ENCODE measurements around the gene MBP. TPM values are rescaled to one million over a fixed set of nuclear protein-coding genes. Genes with fewer than 3 reads are reported as not detected.

Gene MBP
- total RNA-seq, 6 experiments from 2014 or later: 0.05 to 0.23 (median 0.12) TPM; not detected in 1

DNA sequence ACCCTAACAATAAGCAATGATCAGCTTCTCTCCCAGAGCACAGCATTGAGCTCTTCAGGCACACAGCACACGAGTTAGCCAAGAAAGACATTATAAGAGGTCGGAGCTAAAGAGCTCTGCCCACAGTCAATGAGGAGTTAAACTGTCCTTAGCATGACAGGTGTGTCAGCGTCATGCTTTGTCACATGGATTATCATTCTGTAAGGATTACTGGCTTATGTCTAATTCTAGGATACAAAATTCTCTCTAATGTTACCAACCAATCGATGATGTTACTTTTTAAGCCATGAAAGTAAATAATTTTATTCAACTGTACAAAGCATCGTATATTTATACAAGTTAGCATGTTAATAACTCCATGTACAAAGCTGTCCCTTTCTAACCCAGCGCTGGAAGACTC is 201.4 kb downstream of the MBP start:
- H3K27me3 Mint-ChIP-seq (ENCODE audit: insufficient read depth): no peaks in the 10 kb centered on the region; the same call in 1 of the 2 replicates
- TF ChIP-seq, protein P1, sequence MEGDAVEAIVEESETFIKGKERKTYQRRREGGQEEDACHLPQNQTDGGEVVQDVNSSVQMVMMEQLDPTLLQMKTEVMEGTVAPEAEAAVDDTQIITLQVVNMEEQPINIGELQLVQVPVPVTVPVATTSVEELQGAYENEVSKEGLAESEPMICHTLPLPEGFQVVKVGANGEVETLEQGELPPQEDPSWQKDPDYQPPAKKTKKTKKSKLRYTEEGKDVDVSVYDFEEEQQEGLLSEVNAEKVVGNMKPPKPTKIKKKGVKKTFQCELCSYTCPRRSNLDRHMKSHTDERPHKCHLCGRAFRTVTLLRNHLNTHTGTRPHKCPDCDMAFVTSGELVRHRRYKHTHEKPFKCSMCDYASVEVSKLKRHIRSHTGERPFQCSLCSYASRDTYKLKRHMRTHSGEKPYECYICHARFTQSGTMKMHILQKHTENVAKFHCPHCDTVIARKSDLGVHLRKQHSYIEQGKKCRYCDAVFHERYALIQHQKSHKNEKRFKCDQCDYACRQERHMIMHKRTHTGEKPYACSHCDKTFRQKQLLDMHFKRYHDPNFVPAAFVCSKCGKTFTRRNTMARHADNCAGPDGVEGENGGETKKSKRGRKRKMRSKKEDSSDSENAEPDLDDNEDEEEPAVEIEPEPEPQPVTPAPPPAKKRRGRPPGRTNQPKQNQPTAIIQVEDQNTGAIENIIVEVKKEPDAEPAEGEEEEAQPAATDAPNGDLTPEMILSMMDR (IDR thresholded peaks at IDR 0.05): no peak
- no peaks in the 10 kb centered on the region for H3K9me3 Mint-ChIP-seq
- H3K27ac Mint-ChIP-seq: no peak overlapping the region
- DNase-seq: no peak
- H3K4me3 Mint-ChIP-seq: no peak overlapping the region
- H3K4me1 Mint-ChIP-seq (ENCODE audit: low read depth): peaks cover 10% of the 10 kb centered on the region; the same call in 1 of the 2 replicates
- peaks cover 7% of the 10 kb centered on the region; the same call in 1 of the 2 replicates for H3K36me3 Mint-ChIP-seq (ENCODE audit: low read depth)

Other genes with a start within 250 kb of the MBP start
- not detected for gene GALR1, start 117.1 kb upstream of the MBP start, total RNA-seq (2021; fragmentation: NEBNext Ultra II Directional; extraction: Animal tissue kit (Norgen Biotek cat#: 25700))